GM19372 (cell line): Measurements from ENCODE around the gene ANGPTL2.
"Not testable (repeated sequence)": the region's sequence is repeated elsewhere in the genome, so short reads cannot be mapped to it uniquely, and the experiment has no call there.

Experiments
- ATAC-seq: cut with Tn5 transposase; IDR thresholded peaks from one replicate; pipeline ENCODE4 v1.9.1; 2021; ENCODE audit warnings: mild to moderate bottlenecking, low read depth, moderate library complexity; ENCODE audit not compliant: unreplicated experiment

Gene ANGPTL2

GRCh38 chr9:127122176-127123063 lies at the start of gene ANGPTL2:
Gene ANGPTL2 (minus strand): TSS chr9:127122635. CDS start chr9:127108731, 13,904 bp downstream.
- no peak for ATAC-seq

- not testable (repeated sequence) for ATAC-seq
Observed at GRCh38 chr9:127171348-127171747, 48.9 kb upstream of the ANGPTL2 start.

- ATAC-seq, result no peak
Observed at GRCh38 chr9:127170652-127171051, 48.2 kb upstream of the ANGPTL2 start.

- ATAC-seq, result no peak
Observed at GRCh38 chr9:127170103-127170502, 47.7 kb upstream of the ANGPTL2 start.

- no peak for ATAC-seq
Observed at GRCh38 chr9:127169575-127169883, 47.1 kb upstream of the ANGPTL2 start.

- ATAC-seq, result no peak
Observed at GRCh38 chr9:127168756-127169574, 46.5 kb upstream of the ANGPTL2 start.

GRCh38 chr9:127167560-127168326 lies 45.3 kb upstream of the ANGPTL2 start:
- ATAC-seq, result no peak

- peak; percentile 46 for ATAC-seq
Observed at GRCh38 chr9:127166651-127167524, 44.5 kb upstream of the ANGPTL2 start.

GRCh38 chr9:127166111-127166510 lies 43.7 kb upstream of the ANGPTL2 start:
- no peak for ATAC-seq

GRCh38 chr9:127165116-127165515 lies 42.7 kb upstream of the ANGPTL2 start:
- no peak for ATAC-seq

- ATAC-seq, result no peak
Observed at GRCh38 chr9:127163409-127163808, 41.0 kb upstream of the ANGPTL2 start.

- ATAC-seq, result no peak
Observed at GRCh38 chr9:127162864-127163365, 40.5 kb upstream of the ANGPTL2 start.

GRCh38 chr9:127162046-127162863 lies 39.8 kb upstream of the ANGPTL2 start:
- no peak for ATAC-seq

GRCh38 chr9:127161081-127161624 lies 38.7 kb upstream of the ANGPTL2 start:
- no peak for ATAC-seq

GRCh38 chr9:127159949-127160610 lies 37.6 kb upstream of the ANGPTL2 start:
- no peak for ATAC-seq

- no peak for ATAC-seq
Observed at GRCh38 chr9:127159325-127159801, 36.9 kb upstream of the ANGPTL2 start.

- no peak for ATAC-seq
Observed at GRCh38 chr9:127158786-127159324, 36.4 kb upstream of the ANGPTL2 start.
